ENCODE measurements around the gene PRDM11. TPM values are rescaled to one million over a fixed set of nuclear protein-coding genes. Genes with fewer than 3 reads are reported as not detected.
"Not testable (repeated sequence)": the region's sequence is repeated elsewhere in the genome, so short reads cannot be mapped to it uniquely, and the experiment has no call there.

Gene PRDM11
- total and polyA plus RNA-seq, 7 donors, result 2.3 to 14.2 (median 7.2) TPM

GRCh38 chr11:45108070-45109064 is 38.1 kb upstream of the PRDM11 start:
- ATAC-seq (no peak), DNase-seq (no peak)
- Histone ChIP-seq H3K4me1 (no peaks in the 10 kb centered on the region), H3K27me3 (ENCODE audit: insufficient read depth in 3 of 3, low read length in 2 of 3) (peaks cover 0 to 7% (median 0%) of the 10 kb centered on the region in 3 donors), H3K4me3 (no peak overlapping the region), H3K9me3 (no peaks in the 10 kb centered on the region), H3K36me3 (ENCODE audit: insufficient read depth in 1 of 2, low read depth in 1 of 2) (no peaks in the 10 kb centered on the region), H3K27ac (no peak overlapping the region)
- intact Hi-C loops (cut with DNase I), result loop anchor here in 1 of 2 donors (5.0 kb wide), 1 partner anchor 486 kb away; no protein-coding TSS in a partner anchor
- WGBS, 3 donors, result 58 to 69% (median 60%) methylated on average over 14 of the region's 14 CpGs
- TF ChIP-seq CTCF (IDR thresholded peaks at IDR 0.05), result no peak

GRCh38 chr11:45109400-45109799 is 37.0 kb upstream of the PRDM11 start:
- no peaks in the 10 kb centered on the region for H3K36me3 ChIP-seq (ENCODE audit: insufficient read depth in 1 of 2, low read depth in 1 of 2)
- WGBS, 3 donors, result 76 to 94% (median 90%) methylated on average over 3 of the region's 3 CpGs
- ATAC-seq, result no peak
- no peak for TF ChIP-seq CTCF (IDR thresholded peaks at IDR 0.05)
- no peaks in the 10 kb centered on the region for H3K4me1 ChIP-seq
- no peak overlapping the region for H3K27ac ChIP-seq
- peaks cover 0 to 7% (median 0%) of the 10 kb centered on the region in 3 donors for H3K27me3 ChIP-seq (ENCODE audit: insufficient read depth in 3 of 3, low read length in 2 of 3)
- H3K9me3 ChIP-seq, result peaks cover under 1% of the 10 kb centered on the region
- intact Hi-C loops (cut with DNase I), result loop anchor here in 1 of 2 donors (5.0 kb wide), 1 partner anchor 487 kb away; no protein-coding TSS in a partner anchor
- no peak overlapping the region for H3K4me3 ChIP-seq
- DNase-seq, result no peak

- WGBS, 3 donors, result 7 to 8% (median 7%) methylated on average over 10 of the region's 10 CpGs
- no peak overlapping the region for H3K27ac ChIP-seq
- TF ChIP-seq CTCF (IDR thresholded peaks at IDR 0.05), result peak; percentile 86
Measured at GRCh38 chr11:45110562-45110961, 35.9 kb upstream of the PRDM11 start.

GRCh38 chr11:45113807-45114206 is 32.6 kb upstream of the PRDM11 start:
- Histone ChIP-seq H3K27me3 (ENCODE audit: insufficient read depth in 3 of 3, low read length in 2 of 3) (peaks cover 0 to 13% (median 0%) of the 10 kb centered on the region in 3 donors), H3K27ac (no peak overlapping the region), H3K4me3 (no peak overlapping the region), H3K9me3 (peaks cover 10% of the 10 kb centered on the region), H3K36me3 (ENCODE audit: insufficient read depth in 1 of 2, low read depth in 1 of 2) (no peaks in the 10 kb centered on the region), H3K4me1 (no peaks in the 10 kb centered on the region)
- no peak for ATAC-seq
- intact Hi-C loops (cut with DNase I), result loop anchor here in 1 of 2 donors (5.0 kb wide), 1 partner anchor 118 kb away; no protein-coding TSS in a partner anchor
- no peak for DNase-seq
- TF ChIP-seq CTCF (IDR thresholded peaks at IDR 0.05), result no peak

More at GRCh38 chr11:45110562-45110961, 35.9 kb upstream of the PRDM11 start:
- H3K4me3 ChIP-seq, result no peak overlapping the region
- H3K36me3 ChIP-seq (ENCODE audit: insufficient read depth in 1 of 2, low read depth in 1 of 2), result no peaks in the 10 kb centered on the region
- peaks cover 0 to 7% (median 0%) of the 10 kb centered on the region in 3 donors for H3K27me3 ChIP-seq (ENCODE audit: insufficient read depth in 3 of 3, low read length in 2 of 3)
- no peaks in the 10 kb centered on the region for H3K4me1 ChIP-seq
- peak; percentile 80 to 87 (median 84) for ATAC-seq
- peaks cover 10% of the 10 kb centered on the region for H3K9me3 ChIP-seq
- DNase-seq, result peak in 1 of 2 donors; percentile 45
- intact Hi-C loops (cut with DNase I), result loop anchor here (1.0 to 5.0 kb wide), 4 partner anchors 122 to 222 kb away; no protein-coding TSS in a partner anchor

GRCh38 chr11:45127836-45128235 is 18.6 kb upstream of the PRDM11 start:
- intact Hi-C loops (cut with DNase I); ATAC-seq: not testable (repeated sequence)
- 77 to 83% (median 78%) methylated on average over 7 to 9 of the region's 9 CpGs for WGBS, 3 donors

More at GRCh38 chr11:45127836-45128235, 18.6 kb upstream of the PRDM11 start:
- not testable (repeated sequence) for H3K27ac ChIP-seq; H3K4me3 ChIP-seq; H3K36me3 ChIP-seq (ENCODE audit: insufficient read depth in 1 of 2, low read depth in 1 of 2); DNase-seq; H3K4me1 ChIP-seq; H3K27me3 ChIP-seq (ENCODE audit: insufficient read depth in 3 of 3, low read length in 2 of 3)
- H3K9me3 ChIP-seq, result peaks cover 10% of the 10 kb centered on the region

Data from psoas muscle (tissue), 8 donors.